ENCODE results near the gene OLFM3.

The OLFM3 gene

DNA sequence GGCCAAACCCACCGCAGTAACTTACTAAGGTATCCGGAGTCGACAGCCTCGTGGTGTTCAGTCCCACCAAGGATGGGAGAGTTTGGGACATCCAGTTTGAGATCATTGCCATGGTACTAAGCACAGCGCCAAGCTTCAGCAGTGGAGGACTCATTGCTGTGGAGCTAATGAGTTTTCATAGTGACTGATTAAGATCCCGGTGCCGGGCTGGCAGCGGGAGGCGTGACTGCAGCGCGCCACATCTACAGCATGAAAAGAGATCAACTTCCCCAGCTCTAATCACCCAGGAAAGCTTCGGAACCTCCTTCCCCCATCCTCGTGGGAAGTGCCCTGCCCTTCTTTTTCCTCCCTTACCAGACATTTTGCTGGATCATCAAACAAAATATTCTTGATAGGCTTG is 149.9 kb downstream of the OLFM3 start:
- no peak for DNase-seq (ENCODE audit: low read depth)

DNA sequence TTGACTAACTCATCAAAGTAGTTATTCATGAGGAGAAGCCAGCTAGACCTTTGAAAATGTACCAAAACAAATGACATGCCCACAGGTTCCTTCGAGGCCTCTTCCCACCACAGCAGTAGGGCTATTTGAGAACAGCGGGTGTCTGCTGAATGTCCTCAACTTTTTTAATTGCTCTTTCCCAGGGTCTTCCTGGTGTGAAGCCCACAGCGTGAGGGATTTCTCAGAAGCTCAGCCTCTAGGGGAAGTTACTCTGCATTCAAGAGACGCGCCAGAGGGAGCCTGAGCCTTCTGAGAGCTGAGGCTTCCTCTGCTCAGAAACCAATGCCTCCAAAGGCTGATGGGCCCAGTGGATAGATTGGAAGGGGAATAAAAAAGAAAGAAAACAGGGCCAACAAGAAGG is 153.6 kb downstream of the OLFM3 start:
- no peak for DNase-seq (ENCODE audit: low read depth)

DNA sequence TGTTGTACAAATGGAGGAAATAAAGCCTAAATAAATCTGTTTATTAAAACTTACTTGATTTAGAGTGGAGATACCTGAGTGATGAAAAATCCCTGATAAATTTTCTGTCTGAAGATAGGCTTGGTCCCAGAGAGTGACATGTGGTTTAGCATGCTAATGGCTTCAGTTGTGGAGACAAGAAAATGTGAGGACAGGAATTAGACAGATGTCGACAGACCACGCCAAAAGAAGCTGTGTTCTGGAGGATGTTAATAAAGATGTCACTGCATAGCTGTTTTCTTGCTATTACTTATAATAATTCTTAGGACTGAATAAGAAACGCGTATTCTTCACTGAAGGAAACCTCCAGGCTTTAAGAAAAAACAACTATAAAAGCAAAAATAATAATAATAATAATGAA is 154.9 kb downstream of the OLFM3 start:
- no peak for DNase-seq (ENCODE audit: low read depth)

DNA sequence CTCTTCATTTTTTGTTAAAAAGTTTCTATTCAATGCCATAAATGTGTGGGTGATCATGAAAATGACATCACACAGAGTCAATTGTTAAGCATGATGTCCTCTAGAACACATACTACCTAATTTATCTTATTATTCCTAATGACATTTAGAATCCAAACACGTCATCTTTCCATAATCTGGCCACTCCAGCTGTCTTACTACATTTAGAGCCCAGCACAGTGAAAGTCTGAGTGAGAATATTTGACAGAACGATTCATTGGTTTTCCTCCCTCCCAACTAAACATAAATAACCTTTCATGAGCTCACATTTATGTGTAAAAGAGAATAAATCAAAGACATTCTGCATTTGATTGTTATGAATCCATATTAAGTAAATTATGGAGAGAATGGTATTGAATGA is 160.7 kb downstream of the OLFM3 start:
- DNase-seq (ENCODE audit: low read depth) = no peak

DNA sequence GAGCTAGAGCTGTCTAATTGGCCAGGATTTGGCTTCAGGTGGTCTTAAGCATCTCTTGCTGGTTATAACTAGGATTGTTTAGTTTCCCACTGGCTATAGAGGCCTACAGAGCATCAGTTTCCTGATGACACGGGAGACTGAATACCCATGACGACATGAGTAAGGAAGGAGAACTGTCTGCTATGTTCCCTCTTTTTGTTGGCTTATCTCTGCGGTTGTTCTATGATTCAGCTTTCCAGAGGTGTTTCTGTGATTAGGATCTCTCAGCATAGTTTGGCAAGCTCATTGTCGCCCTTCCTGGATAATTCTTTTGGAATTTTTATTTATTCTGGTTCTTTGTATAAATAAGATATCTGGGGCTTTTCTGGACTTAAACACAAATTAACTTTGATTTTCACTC is 163.4 kb downstream of the OLFM3 start:
- DNase-seq (ENCODE audit: low read depth) = no peak

DNA sequence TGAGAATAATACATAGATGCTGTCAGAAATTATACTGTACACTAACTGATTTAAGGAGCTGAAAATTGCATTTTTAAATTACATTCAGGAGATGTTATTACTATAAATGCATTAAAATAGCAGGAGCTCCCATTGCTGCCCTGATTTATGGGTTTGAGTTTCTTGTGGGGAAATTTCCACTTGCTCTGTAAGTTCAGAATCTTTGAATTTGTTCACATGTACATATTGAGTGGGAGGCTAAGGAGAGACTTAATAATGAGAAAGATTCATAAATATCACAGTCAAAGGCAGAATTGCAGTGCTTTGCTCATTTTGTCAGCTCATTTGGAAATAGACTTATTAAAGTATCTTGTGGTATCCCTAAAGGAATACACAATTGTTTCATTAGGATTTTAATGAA is 170.3 kb downstream of the OLFM3 start:
- no peak for DNase-seq (ENCODE audit: low read depth)

DNA sequence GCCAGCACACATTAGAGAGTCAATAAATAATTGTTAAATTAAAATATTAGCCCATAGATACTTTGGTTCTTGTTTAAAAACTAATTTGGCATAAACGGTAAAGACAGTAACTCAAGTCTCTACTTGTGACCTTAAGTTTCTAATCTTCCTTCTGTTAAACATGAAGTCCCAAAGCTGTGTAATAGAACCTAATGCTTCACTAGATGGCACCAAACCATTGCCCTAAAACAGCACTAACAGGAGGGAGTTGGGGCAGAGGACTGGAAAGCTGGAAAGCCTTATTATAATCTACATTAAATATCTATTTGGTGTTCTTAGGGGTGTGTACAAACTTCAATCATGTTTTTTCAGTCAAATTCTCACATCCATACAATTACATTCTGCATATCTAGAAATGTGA is 176.7 kb downstream of the OLFM3 start:
- DNase-seq (ENCODE audit: low read depth) = no peak

DNA sequence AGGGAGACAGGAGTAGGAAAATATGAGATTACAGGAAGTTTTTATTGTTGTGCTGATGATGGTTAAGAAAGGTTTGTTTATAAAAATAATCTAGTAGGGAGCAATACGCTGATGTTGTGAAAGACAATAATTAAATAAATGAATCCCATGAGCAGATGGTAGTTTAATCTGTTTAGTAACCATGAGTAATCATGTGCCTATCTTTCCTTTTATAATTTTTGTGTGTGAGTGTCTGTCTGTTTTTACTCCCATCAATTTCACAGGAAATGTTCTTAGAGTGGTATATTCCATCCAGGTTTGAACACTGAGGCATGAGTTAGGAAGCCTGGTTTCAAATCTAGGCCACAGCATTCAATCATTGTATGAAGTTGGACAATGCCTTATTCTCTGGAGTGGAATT is 180.5 kb downstream of the OLFM3 start:
- DNase-seq (ENCODE audit: low read depth) = no peak

DNA sequence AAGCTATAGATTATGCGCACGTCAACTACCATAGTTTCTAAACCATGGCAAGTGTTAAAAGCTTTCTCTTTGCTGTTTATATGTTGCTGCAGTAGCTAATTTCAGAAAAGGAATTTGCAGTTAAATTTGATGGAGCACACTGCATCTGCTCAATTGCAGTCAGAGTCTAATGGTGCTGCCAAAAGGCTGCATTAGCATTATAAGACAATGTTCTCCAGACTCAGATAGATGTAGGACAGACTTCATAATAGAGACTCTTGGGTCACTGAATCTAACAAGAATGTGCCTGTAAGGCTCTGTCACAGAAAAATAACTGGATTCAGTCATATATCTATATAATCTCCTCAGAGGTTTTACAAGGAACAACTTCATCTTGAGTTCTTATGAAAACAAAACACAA is 198.3 kb downstream of the OLFM3 start:
- DNase-seq (ENCODE audit: low read depth) = no peak

DNA sequence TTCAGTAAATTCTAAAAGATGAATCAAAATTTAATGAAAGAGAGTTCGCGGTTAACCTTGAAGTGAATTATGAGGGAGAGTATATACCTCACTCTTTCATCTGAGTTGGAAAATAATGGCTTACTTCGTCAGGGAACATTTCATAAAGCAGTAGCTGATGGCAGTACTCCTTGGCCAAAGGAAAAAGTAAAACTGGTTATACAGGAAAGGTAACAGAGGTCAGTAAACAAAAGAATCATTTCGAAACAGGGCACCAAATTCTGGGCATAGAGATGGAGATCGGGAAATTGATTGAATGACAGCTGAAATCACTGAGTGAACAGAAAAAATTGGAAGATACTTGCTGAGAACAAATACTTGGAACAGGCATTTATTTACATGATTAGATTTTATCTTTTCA is 199.0 kb downstream of the OLFM3 start:
- DNase-seq (ENCODE audit: low read depth) = no peak

DNA sequence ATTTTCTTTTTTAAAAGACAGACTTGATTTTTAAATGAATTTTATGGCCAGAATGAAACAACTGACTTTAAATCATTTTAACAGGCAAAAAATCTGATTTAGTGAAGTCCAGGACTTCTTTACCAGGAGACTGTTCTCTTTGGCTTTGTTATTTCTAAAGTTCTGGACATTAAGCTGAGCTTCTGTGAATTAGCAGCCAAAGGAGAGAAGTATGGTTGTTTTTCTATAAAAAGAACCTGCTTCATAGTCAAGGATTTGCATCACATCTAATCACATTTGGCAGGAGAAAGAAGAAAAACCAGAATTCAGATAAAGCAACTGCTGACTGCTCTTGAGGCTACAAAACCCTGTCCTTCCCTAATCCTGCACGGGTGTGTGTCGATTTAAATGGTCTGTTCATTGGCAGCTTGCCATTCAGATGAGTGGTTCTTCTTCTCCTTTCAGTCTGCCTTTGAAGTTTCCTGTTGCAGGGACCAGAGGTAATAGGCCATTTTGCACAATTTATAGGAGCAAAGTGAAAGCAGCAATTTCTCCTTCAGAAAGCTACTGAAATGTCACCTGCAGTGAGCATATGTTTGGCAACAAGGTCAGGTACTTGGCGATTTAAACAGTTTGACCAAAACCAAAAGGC is 215.4 kb downstream of the OLFM3 start:
- DNase-seq (ENCODE audit: low read depth) = no peak

DNA sequence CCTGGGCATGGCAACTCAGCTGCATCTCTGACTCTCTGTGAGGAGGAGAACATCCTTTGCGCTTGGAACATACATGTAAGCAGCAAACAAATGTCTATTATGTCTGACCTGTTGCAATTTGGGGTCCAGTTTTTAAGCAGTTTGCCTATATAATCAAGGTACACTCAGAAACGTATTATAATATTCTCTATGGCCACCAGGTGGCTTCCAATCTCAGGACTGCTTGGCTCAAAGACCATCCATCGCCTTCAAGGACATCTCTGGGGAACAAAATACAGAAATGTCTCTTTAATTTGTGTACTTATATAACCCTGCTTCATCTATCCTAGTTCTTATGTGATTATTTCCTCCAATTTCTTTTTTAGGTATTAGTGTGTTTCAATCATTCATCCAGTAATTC is 227.2 kb downstream of the OLFM3 start:
- DNase-seq (ENCODE audit: low read depth) = no peak

DNA sequence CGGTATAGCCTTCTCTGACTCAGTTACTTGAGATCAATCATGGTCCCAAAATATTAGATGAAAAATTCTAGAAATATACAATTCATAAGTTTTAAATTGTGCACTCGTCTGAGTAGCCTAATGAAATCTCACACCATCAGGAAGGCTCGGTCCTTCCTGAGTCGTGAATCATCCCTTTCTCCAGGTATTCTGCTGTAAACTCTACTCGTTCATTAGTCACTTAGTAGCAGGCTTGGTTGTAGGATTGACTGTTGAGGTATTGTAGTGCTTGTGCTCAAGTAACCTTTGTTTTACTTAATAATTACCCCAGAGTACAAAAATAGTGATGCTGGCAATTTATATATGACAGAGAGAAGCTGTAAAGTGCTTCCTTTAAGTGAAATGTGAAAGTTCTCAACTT is 238.7 kb downstream of the OLFM3 start:
- no peak for DNase-seq (ENCODE audit: low read depth)

DNA sequence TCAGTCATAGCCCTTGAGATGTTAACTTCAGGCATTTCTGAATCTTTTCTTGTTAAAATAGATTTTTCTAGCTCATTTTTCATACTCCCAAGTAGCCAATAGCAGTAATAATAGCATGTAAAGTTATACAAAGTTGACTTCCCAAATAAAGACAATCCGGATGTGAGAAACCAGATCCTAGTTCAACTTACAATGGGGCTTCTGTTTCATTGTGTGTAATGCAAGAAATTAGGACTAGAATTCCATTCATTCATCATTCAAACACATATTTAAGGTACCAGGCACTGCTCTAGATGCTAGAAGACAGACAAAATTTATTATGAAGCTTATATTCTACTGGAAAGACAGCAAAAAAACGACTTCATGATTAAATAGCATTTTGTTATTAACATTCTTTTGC is 240.3 kb downstream of the OLFM3 start:
- DNase-seq (ENCODE audit: low read depth) = no peak

Data from activated T-cell treated with anti-CD3 and anti-CD28 coated beads for 48 hours (primary cell).